IPS-15b (cell line): ENCODE results near the gene ARID1B.

ENCODE experiments used
- H3K27me3 ChIP-seq: one replicate; pipeline ENCODE4 v1.6.1; 2013; ENCODE audit warnings: low read length; ENCODE audit not compliant: control insufficient read depth, insufficient read depth
- H3K36me3 ChIP-seq: one replicate; pipeline ENCODE4 v1.6.1; 2013; ENCODE audit warnings: low read length; ENCODE audit not compliant: control insufficient read depth, insufficient read depth
- H3K4me1 ChIP-seq: one replicate; pipeline ENCODE4 v1.6.1; 2013; ENCODE audit warnings: mild to moderate bottlenecking, low read length; ENCODE audit not compliant: control insufficient read depth, insufficient read depth
- H3K4me3 ChIP-seq: one replicate; pipeline ENCODE4 v1.5.1; 2013; ENCODE audit warnings: low read depth, low read length
- H3K9ac ChIP-seq: one replicate; pipeline ENCODE4 v1.6.1; 2013; ENCODE audit warnings: low read depth, mild to moderate bottlenecking, low read length
- H3K9me3 ChIP-seq: one replicate; pipeline ENCODE4 v1.6.1; 2013; ENCODE audit warnings: mild to moderate bottlenecking, low read length; ENCODE audit not compliant: control insufficient read depth, insufficient read depth

The ARID1B gene

GRCh38 chr6:156775717-156776116 is 1.5 kb upstream of the ARID1B start:
- Histone ChIP-seq H3K4me3 (no peak overlapping the region), H3K9me3 (no peaks in the 10 kb centered on the region), H3K36me3 (no peaks in the 10 kb centered on the region), H3K4me1 (peaks cover 18% of the 10 kb centered on the region), H3K9ac (no peak overlapping the region), H3K27me3 (no peaks in the 10 kb centered on the region)

GRCh38 chr6:156776470-156776839 is 723 bp upstream of the ARID1B start:
- Histone ChIP-seq H3K4me1 (peaks cover 18% of the 10 kb centered on the region), H3K4me3 (peak overlapping the region; percentile 70), H3K9ac (peak overlapping the region; percentile 87), H3K36me3 (no peaks in the 10 kb centered on the region), H3K27me3 (no peaks in the 10 kb centered on the region), H3K9me3 (no peaks in the 10 kb centered on the region)

DNA sequence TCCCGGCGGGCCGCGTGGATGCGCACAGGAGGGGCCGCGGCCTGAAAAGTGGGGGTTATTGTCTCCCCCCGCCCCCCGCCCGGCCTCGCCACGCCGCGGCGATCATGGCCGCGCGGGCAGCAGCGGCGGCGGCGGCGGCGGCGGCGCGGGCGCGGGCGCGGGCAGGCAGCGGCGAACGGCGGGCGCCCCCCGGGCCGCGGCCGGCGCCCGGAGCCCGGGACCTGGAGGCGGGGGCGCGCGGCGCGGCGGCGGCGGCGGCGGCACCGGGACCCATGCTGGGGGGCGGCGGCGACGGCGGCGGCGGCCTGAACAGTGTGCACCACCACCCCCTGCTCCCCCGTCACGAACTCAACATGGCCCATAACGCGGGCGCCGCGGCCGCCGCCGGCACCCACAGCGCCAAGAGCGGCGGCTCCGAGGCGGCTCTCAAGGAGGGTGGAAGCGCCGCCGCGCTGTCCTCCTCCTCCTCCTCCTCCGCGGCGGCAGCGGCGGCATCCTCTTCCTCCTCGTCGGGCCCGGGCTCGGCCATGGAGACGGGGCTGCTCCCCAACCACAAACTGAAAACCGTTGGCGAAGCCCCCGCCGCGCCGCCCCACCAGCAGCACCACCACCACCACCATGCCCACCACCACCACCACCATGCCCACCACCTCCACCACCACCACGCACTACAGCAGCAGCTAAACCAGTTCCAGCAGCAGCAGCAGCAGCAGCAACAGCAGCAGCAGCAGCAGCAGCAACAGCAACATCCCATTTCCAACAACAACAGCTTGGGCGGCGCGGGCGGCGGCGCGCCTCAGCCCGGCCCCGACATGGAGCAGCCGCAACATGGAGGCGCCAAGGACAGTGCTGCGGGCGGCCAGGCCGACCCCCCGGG is 637 bp downstream of the ARID1B start:
- Histone ChIP-seq H3K4me1 (peaks cover 19% of the 10 kb centered on the region), H3K36me3 (no peaks in the 10 kb centered on the region), H3K4me3 (peak overlapping the region; percentile 70), H3K27me3 (no peaks in the 10 kb centered on the region), H3K9me3 (no peaks in the 10 kb centered on the region), H3K9ac (peak overlapping the region; percentile 75)

DNA sequence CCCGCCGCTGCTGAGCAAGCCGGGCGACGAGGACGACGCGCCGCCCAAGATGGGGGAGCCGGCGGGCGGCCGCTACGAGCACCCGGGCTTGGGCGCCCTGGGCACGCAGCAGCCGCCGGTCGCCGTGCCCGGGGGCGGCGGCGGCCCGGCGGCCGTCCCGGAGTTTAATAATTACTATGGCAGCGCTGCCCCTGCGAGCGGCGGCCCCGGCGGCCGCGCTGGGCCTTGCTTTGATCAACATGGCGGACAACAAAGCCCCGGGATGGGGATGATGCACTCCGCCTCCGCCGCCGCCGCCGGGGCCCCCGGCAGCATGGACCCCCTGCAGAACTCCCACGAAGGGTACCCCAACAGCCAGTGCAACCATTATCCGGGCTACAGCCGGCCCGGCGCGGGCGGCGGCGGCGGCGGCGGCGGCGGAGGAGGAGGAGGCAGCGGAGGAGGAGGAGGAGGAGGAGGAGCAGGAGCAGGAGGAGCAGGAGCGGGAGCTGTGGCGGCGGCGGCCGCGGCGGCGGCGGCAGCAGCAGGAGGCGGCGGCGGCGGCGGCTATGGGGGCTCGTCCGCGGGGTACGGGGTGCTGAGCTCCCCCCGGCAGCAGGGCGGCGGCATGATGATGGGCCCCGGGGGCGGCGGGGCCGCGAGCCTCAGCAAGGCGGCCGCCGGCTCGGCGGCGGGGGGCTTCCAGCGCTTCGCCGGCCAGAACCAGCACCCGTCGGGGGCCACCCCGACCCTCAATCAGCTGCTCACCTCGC is 1.5 kb downstream of the ARID1B start:
- Histone ChIP-seq H3K9ac (no peak overlapping the region), H3K9me3 (no peaks in the 10 kb centered on the region), H3K4me3 (peak overlapping the region; percentile 81), H3K36me3 (no peaks in the 10 kb centered on the region), H3K4me1 (peaks cover 24% of the 10 kb centered on the region), H3K27me3 (no peaks in the 10 kb centered on the region)

DNA sequence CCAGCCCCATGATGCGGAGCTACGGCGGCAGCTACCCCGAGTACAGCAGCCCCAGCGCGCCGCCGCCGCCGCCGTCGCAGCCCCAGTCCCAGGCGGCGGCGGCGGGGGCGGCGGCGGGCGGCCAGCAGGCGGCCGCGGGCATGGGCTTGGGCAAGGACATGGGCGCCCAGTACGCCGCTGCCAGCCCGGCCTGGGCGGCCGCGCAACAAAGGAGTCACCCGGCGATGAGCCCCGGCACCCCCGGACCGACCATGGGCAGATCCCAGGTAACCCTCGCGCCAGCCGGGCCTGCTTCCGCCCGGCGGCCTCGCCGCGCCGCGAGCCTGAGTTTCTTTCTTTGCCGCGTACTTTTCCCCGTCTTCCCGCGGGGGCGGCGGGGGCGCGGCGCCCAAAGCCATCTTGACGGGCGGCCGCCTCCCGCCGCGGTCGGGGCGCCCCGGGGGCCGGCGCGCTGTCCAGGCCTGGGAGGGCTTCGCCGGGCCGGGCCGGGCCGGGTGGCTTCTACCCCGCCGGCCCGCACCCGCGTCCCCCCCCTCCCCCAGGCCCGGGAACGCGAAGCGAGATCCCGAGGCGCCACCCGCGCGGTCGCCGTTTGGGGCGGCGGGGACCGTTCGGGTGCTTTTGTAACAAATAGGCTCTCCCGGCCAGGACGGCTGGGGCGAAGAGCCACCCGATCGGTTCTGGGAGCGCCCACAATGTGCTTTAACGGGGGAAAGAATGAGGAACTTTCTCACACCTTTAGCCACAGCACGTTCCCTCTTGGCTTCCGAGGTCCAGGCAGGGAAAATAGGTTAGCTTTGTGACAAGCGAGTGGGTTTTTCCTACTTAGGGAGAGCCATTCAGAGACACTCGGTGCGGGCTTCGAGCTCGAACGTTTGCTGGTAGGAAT is 2.3 kb downstream of the ARID1B start:
- peak overlapping the region; percentile 84 for H3K9ac ChIP-seq
- H3K4me1 ChIP-seq, result peaks cover 28% of the 10 kb centered on the region
- H3K4me3 ChIP-seq, result peak overlapping the region; percentile 81
- no peaks in the 10 kb centered on the region for H3K36me3 ChIP-seq
- no peaks in the 10 kb centered on the region for H3K9me3 ChIP-seq
- H3K27me3 ChIP-seq, result no peaks in the 10 kb centered on the region

DNA sequence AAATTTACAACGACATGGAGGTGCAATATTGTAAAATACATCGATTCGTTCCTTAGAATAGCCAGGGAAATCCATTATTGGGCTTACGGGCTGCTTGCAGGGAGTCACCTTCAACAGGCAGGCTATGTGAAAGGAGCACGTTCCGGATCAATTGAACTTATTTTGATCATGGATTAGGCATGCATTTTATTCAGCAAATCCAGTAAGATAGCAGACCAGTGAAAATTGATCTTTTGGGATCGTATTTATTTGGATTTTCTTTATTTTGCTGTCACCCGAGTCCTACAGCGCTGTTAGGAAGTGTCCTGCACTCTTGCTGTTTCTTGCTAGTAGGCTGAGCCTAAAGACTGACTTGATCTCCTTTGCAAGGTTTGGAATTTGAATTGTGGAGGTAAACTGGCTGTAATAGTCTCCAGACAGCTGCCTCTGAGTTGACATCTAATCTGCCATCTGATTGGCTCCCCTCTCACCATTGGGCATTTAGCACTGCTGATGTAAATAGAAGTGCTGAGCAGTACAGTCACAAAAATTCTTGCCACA is 3.0 kb downstream of the ARID1B start:
- Histone ChIP-seq H3K27me3 (no peaks in the 10 kb centered on the region), H3K4me1 (peaks cover 23% of the 10 kb centered on the region), H3K36me3 (no peaks in the 10 kb centered on the region), H3K9ac (peak overlapping the region; percentile 84), H3K4me3 (peak overlapping the region; percentile 81), H3K9me3 (no peaks in the 10 kb centered on the region)

DNA sequence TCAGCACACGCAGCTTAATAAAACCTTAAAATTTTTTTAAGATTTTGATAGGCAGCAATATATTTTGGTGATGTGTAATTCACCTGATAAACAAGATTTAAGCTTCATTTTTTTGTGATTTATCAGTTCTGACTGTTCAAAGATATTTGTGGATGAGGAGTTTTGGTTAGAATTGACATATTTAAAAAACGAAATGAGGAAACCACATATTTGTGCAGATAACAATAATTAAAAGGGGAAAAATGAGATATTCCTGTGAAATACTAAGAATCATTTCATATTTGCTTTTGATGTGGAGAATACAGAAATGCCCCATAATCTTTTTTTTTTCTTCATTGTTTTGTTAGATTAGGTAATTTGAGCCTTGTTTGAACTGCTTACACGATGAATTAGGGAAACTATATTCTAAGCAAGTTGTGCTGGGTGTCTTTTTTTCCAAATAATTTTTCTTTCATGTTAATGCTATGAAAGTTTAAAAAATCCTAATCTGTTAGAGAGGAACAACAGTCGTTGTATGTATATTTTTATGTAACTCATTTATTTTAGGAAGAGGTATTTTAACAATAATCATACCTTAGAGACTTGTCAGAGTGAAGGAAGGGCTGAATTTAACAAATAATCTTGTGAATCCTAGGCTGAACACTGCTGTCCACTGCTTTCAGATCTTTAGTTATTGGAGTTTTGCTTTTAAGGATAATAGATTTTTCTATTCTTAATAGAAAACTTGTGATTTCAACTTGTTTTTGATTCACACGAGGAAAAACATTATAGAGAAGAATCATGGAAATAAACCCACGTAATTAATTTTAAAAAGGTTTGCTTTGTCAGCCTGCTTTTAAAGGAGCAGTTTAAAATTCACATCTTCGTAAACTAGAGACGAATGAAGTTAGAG is 4.0 kb downstream of the ARID1B start:
- H3K27me3 ChIP-seq, result no peaks in the 10 kb centered on the region
- H3K9me3 ChIP-seq, result no peaks in the 10 kb centered on the region
- H3K4me3 ChIP-seq, result peak overlapping the region; percentile 81
- no peaks in the 10 kb centered on the region for H3K36me3 ChIP-seq
- H3K9ac ChIP-seq, result no peak overlapping the region
- H3K4me1 ChIP-seq, result peaks cover 15% of the 10 kb centered on the region

- Histone ChIP-seq H3K9me3 (no peaks in the 10 kb centered on the region), H3K4me3 (peak overlapping the region; percentile 10), H3K36me3 (no peaks in the 10 kb centered on the region), H3K9ac (no peak overlapping the region), H3K4me1 (peaks cover 19% of the 10 kb centered on the region), H3K27me3 (no peaks in the 10 kb centered on the region)
These were observed 4.9 kb downstream of the ARID1B start for GRCh38 chr6:156781861-156782631.

GRCh38 chr6:156782691-156783320 is 5.6 kb downstream of the ARID1B start:
- no peaks in the 10 kb centered on the region for H3K36me3 ChIP-seq
- H3K4me1 ChIP-seq, result peaks cover 23% of the 10 kb centered on the region
- no peaks in the 10 kb centered on the region for H3K9me3 ChIP-seq
- H3K4me3 ChIP-seq, result peak overlapping the region; percentile 10
- no peaks in the 10 kb centered on the region for H3K27me3 ChIP-seq
- H3K9ac ChIP-seq, result no peak overlapping the region

DNA sequence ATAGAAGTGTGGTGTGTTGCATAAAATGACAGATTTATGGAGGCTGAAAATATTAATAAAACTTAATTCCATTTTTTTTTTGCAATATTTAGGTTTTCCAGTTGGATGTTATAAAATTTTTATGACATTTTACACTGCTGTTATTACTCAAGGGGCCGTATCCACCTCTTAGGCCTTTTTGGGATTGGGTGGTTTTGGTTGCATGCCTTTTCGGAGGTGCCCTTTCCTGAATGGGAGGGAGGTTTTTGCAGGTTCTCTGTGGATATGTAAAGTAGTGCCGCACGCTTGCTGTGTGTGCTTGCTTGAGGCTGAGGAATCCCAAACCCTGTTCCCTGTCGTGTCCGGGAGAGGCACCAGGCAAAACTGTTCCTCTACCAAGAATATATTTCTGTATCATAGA is 6.8 kb downstream of the ARID1B start:
- peaks cover 31% of the 10 kb centered on the region for H3K4me1 ChIP-seq

More for the DNA sequence above, 6.8 kb downstream of the ARID1B start:
- Histone ChIP-seq H3K27me3 (no peaks in the 10 kb centered on the region), H3K9me3 (no peaks in the 10 kb centered on the region), H3K36me3 (no peaks in the 10 kb centered on the region), H3K4me3 (no peak overlapping the region), H3K9ac (no peak overlapping the region)
